Ishikawa (cell line): ENCODE data around the gene APOBEC3G.

Experiments used
- CEBPB ChIP-seq: IDR thresholded peaks from 2 replicates; pipeline ENCODE4 v1.6.1; 2012
- CREB1 ChIP-seq: IDR thresholded peaks from 2 replicates; pipeline ENCODE4 v1.6.1; 2012; ENCODE audit warnings: low read depth
- EGR1 ChIP-seq: IDR thresholded peaks from 2 replicates; pipeline ENCODE4 v1.6.1; 2012
- EP300 ChIP-seq: IDR thresholded peaks from 2 replicates; pipeline ENCODE4 v1.6.1; 2012; ENCODE audit warnings: borderline replicate concordance
- RAD21 ChIP-seq: IDR thresholded peaks from 2 replicates; pipeline ENCODE4 v1.6.1; 2012; ENCODE audit warnings: low read depth
- REST ChIP-seq: IDR thresholded peaks from 2 replicates; pipeline ENCODE4 v1.6.1; 2012; ENCODE audit warnings: low read depth, mild to moderate bottlenecking
- TAF1 ChIP-seq: IDR thresholded peaks from 2 replicates; pipeline ENCODE4 v1.6.1; 2012; ENCODE audit warnings: low read depth, mild to moderate bottlenecking
- TCF12 ChIP-seq: IDR thresholded peaks from 2 replicates; pipeline ENCODE4 v1.6.1; 2012; ENCODE audit warnings: low read depth
- TEAD4 ChIP-seq: IDR thresholded peaks from 2 replicates; pipeline ENCODE4 v1.6.1; 2012
- YY1 ChIP-seq: IDR thresholded peaks from 2 replicates; pipeline ENCODE4 v1.6.1; 2012; ENCODE audit warnings: low read depth

GRCh38 chr22:39103431-39103830, 26.4 kb downstream of the APOBEC3G start:
- TF ChIP-seq EP300 (no peak), RAD21 (no peak), TCF12 (no peak), TEAD4 (no peak), REST (no peak), TAF1 (no peak), CREB1 (no peak), CEBPB (no peak), EGR1 (no peak), YY1 (no peak)
